Measurements from ENCODE around the gene RORC.

The RORC gene

DNA sequence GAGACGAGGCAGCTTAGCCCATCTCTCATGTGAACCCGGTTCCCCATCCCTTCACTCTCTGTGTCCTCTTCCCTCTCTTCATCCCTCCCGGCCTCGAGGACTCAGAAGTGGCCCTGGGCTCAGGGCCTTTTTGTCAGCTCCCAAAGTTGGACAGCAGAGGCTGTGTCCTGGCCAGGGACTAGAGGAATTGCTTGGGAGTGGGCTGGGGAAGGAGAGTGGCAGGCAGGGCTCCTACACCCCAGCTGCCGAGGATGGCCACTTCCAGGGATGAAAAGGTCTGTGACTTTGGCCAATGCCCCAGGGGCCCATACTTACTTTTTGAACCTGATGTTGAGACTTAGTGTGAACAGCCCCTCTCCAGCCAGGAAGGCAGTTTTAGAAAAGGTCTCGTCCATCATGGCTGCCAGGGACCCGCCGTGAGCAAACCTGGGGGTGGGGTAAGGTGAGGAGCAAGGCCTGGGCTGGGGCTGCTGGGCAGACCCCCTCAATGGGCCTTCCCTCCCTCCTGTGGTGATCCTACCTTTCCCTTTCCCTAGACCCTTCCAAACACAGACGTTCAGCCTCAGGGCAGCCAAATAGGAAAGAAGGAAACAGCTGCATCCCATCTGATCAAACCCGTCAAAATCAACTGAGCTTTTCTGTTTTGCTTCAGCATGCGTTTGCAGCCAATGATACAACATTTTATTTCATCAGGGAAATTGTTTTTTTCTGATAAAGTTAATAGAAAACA lies 16.4 kb upstream of the RORC start:
- no peak for DNase-seq

- no peak for DNase-seq
Observed at GRCh38 chr1:151846686-151847237, 15.2 kb upstream of the RORC start.

DNA sequence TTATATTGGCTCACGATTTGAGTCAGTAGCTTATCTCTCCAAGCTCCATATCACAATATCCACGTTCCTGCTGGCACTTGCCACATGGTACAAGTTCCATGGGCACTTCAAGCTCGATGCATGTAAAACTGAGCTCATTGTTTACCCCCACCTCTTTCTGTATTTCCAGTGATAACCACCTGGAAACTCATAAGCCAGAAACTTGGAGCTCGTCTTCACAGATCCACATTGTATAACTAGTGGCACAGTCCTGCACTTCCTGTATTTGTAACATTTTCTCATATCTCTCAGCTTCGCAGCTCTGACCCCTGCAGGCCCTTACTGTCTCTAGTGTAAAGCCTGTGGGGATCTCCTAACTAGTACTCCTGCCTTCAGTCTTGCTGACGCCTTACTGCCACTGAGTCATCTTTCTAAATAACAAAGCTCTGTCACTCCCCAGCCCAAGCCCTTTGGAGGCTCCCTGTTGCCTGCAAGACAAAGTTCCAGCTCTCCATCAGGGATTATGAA lies 14.5 kb upstream of the RORC start:
- DNase-seq: no peak

GRCh38 chr1:151843398-151843797 lies 11.8 kb upstream of the RORC start:
- DNase-seq: no peak

DNA sequence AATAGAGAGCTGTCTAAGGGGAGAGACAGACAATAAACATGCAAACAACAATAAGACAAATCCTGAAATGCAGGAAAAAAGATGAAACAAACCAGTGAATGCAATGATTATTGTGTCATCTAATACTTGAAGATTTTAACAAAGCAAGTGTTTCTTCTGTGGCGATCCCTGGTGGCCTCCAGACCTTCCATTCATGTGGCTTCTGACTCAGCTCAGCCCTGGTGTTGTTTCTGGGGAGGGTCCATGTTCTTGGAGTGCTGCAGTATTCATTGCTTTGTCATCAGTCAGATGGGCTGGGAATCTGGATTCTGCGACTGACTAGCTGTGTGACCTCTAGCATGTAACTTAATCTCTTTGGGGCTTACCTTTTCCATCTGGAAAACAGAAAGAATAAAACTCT lies 9.5 kb upstream of the RORC start:
- DNase-seq: no peak

GRCh38 chr1:151840421-151840820 lies 8.8 kb upstream of the RORC start:
- DNase-seq: no peak

DNA sequence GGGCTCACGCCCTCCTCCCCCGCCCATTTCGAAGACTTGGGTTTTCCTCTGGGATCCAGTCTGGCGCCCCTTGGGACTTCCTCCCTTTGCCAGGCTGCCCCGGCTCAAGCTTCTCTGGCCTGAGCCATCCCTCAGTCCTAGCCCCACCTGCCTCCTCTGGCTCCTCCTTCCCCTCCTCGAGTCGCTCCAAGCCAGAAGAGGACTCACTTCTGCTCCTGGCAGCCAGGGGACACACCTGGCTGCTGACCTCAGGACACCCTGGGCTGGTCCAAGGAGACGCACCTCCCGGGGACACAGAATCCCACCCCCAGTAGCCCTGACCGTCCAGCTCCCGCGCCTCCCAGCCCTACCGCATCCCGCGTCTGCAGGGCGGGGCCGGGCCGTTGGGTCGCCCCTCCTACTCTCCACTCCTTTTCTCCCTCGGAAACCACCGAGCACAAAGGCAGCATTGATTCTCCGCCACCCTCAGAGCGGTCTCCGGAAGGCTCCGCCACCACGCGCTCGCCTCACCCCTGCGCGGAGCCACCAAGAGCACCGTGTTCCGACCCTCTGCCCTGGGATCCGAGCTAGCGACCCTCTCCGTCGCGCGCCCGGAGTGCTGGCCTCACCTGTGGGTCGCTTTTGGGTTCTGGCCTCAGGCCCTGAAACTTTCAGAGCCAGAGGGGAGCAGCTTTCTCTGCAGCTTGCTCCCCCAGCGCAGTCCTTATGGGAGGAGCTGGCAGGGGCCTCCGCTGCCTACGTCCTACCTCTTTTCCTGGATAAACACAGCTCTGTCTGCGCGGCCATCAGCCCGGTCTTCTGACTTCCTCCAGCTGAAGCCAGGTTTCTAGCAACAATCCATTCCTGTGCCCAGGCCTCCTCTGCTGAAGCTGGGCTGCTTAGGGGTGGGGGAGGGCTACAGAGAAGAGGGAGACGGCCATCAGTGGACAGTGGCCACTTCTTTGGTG lies 8.1 kb upstream of the RORC start, which contains the start of gene C2CD4D:
Gene C2CD4D, minus strand, starts transcription at position 364 of the 947 bp plus-strand sequence. CDS start 831 bp downstream, outside the sequence.
- no peak for DNase-seq

GRCh38 chr1:151839082-151839412 lies 7.4 kb upstream of the RORC start:
- DNase-seq: no peak

- no peak for DNase-seq
Observed at GRCh38 chr1:151838222-151839081, 6.8 kb upstream of the RORC start.

DNA sequence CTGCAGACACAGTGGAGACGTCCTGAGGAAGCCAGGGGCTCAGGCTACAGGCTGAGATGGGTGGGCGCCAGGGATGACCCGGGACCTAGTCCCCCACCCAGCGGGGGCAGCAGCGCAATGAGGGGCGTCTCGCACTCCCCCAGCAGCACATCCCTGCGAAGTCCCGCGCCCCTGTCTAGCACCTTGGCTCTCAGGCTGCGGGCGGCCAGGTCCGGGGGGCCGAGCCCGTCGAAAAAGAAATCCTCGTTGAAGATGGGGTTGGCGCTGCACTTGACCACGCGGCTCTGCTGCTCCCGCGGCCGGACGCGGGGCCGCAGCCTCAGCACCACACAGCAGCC lies 6.3 kb upstream of the RORC start:
- no peak for DNase-seq

DNA sequence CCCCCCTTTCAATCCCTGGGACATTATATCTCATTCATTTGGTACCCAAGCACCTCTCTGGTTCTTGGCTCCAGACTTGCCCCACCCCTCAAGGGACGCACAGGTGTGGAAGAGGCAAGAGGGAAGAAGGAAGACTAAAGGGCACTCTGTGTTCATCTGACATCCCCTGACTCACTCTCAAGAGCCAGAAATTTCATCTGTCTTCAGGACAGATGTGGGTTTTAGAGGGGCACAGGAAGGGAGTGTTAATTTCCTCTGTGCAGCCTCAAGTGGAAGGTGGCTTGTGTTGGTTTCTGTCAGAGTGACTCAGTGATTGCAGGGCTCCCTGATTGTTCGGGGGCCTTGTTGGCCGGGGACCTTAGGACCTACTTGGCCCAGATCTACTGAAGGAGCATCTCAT lies 5.6 kb upstream of the RORC start:
- no peak for DNase-seq

- DNase-seq: no peak
Observed at GRCh38 chr1:151835596-151835995, 4.0 kb upstream of the RORC start.

GRCh38 chr1:151834239-151834638 lies 2.6 kb upstream of the RORC start:
- no peak for DNase-seq

DNA sequence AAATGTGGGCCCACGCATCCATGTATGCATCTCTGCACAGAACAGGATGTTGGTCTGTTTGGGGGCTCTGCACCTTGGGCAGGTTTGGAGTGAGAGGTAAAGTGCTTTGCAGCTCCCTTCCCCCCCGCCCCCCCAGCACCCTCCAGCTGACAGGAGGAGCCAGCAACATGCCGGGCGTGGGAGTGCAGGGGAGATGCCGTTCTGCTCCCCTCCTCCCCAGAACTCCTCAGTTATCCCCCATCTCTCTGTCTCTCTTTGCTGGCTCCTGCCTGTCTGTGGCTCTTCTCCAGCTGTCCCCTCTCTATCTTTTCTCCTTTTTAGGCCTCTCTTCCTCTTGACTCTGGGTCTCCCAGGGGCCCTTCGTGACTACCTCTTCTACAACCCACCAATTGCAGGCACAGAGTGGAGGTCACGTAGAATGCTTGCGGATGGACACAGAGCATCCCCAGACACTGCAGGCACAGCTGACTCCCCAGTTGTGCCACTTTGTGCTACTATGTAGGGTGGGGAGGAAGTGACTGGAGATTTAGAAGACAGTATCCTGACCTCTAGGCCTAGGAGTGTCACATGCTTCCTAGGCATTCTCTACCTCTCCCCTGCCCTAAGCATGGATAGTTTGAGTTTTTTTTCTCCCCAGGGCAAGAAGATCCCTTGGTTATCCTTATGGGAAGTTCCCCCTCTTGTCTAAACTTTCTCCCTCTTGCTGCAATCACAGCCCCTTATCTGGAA lies 1.7 kb upstream of the RORC start:
- no peak for DNase-seq

DNA sequence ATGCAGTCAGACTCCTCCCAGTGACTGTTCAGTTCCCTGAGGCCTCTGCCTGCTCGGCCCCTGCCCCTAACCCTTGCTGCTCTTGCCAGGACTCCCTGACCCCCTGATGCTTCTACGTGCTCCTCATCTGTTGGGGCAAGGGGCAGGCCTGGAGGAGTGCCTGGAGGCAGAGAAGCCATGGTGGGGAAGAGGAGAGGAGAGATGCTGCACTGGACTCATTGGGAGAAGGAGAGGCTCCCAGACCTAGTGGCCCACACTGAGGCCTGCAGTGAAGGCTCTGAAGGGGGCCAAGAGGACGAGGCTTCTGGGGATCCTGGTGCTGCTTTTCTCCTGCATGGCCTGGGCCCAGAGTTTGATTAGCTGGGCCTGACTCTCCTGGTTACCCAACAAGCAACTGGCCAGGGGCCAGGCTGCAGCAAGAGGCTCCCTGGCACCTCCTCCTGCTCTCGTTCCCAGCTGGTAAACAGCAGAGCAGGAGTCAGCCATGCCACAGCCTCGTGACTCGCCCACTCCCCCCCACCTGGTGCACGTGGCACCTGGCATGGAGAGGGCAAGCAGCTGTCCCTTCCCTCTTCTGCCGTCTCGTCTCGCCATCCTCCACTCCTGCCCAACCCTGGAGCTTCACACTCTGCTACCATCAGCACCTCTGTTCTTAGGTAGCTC lies 847 bp upstream of the RORC start:
- peak; percentile 31 to 85 for DNase-seq

DNA sequence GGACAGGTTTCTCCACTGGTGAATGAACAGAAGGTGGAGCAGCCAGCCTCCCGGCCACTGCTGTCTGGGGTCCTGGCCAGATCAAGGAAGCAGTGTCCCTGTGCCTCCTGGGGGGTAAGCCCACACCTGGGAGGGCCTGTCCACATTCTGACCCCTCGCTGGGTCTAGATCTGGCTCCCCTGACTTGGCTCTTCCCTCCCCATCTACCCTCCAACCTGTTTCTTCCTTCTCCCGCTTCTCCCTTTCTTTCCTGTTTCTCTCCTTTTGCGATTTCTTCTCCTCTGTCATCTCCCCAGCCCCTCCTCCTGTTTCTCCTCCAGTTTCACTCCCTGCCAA lies 378 bp downstream of the RORC start:
- DNase-seq: no peak

GRCh38 chr1:151830055-151830454 lies 1.5 kb downstream of the RORC start:
- no peak for DNase-seq

DNA sequence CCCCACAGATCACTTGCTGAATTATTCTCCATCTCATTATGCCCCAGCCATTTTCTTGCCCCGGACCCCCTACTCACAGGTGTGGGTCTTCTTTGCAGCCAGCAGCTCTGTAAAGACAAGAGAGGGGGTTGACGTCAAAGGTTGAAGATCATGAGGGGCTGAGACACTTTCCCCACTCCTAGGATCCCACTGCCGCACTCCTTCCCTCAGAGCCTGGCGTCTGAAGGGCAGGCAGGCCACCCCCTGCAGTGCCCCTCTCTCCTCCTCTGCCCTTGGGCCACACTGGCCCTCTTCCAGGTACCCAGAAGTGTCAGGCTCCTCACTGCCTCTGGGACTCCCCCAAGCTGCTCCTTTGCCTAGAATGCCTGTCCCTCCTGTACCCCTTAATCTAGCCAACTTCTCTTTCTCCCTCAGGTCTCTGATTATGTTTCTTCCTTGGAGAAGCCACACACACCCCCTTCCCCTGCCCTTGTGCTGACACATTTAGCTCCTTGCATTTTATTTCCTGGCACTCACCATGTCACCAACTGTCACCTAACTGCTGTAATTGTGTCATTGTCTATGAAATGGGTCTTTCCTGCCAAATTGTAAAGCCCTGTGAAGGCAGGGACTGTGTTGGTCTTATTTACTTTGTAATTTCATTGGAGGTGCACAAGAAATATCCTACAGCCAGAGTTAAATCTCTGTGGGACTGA lies 2.1 kb downstream of the RORC start:
- DNase-seq: no peak

DNA sequence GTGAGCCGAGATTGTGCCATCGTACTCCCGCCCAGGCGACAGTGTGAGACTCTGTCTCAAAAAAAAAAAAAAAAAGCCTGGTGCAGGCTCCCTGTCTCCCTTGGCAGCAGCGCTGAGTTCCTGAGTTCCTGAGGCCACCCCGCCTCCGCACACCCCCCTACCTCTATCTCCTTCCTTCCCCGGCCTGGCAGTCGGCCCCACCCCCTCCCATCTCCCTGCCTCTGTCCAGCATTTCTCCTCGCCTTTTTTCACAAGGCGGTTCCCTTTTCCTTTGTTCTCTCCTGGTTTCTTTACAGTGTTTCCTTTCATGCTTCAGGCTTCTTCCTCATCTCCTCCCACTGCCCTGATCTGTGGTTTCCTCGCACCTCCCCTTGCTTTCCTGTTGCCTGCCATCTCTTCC lies 2.7 kb downstream of the RORC start:
- DNase-seq: no peak

DNA sequence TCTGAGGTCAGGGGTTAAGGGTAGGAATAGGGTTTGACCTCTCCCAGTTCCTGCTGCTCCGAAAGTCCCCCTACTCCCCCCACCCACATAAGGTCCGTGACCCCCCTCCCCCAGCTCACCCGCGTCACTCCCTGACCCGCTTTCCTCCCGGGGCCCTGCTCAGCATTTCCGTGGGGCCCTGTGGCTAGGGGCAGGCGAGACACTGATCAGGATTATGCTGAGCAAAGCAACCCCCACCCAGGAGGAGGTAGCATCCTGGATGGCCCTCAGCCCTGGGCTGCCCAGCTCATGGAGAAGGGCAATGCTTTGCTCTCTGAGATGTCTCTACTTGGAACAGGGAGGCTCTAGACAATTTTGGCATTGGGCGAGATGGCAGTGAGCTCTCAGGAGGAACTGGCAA lies 3.7 kb downstream of the RORC start:
- DNase-seq: no peak

Measured in NCI-H446 (cell line).